MM.1S (cell line): Measurements from ENCODE around the gene CBFA2T3.

Experiments
- DNase-seq: peaks from one replicate; pipeline ENCODE4 v3.0.0-alpha.2; 2015
- H2AFZ ChIP-seq: fragments of 300-600 bp; sonication (generic); 2 replicates; pipeline ENCODE4 v1.6.0; 2016; ENCODE audit warnings: antibody characterized with exemption, low read length
- H3F3A ChIP-seq: fragments of 300-600 bp; sonication (generic); 2 replicates; pipeline ENCODE4 v1.6.1; 2016; ENCODE audit warnings: mild to moderate bottlenecking, antibody characterized with exemption, low read length, moderate library complexity, mixed read lengths; ENCODE audit not compliant: insufficient read depth
- H3K27ac ChIP-seq: fragments of 300-600 bp; sonication (generic); 2 replicates; pipeline ENCODE4 v1.5.1; 2016; ENCODE audit warnings: mild to moderate bottlenecking, low read length
- H3K27me3 ChIP-seq: fragments of 300-600 bp; sonication (generic); replicated peaks from 2 replicates; pipeline ENCODE4 v1.6.0; 2016; ENCODE audit warnings: low read length; ENCODE audit not compliant: insufficient read depth
- H3K36me3 ChIP-seq: fragments of 300-600 bp; sonication (generic); replicated peaks from 2 replicates; pipeline ENCODE4 v1.6.1; 2016; ENCODE audit warnings: mild to moderate bottlenecking, low read length, mixed read lengths; ENCODE audit not compliant: insufficient read depth
- H3K4me1 ChIP-seq: fragments of 300-600 bp; sonication (generic); 2 replicates; pipeline ENCODE4 v1.6.1; 2016; ENCODE audit warnings: low read length, mixed read lengths
- H3K4me2 ChIP-seq: fragments of 300-600 bp; sonication (generic); 2 replicates; pipeline ENCODE4 v1.6.0; 2016; ENCODE audit warnings: low read depth, low read length
- H3K4me3 ChIP-seq: fragments of 300-600 bp; sonication (generic); 2 replicates; pipeline ENCODE4 v1.5.1; 2016; ENCODE audit warnings: low read length, mixed read lengths
- H3K79me2 ChIP-seq: fragments of 300-600 bp; sonication (generic); 2 replicates; pipeline ENCODE4 v1.6.1; 2016; ENCODE audit warnings: mixed run types, low read length, mixed read lengths
- H3K9ac ChIP-seq: fragments of 300-600 bp; sonication (generic); 2 replicates; pipeline ENCODE4 v1.6.1; 2016; ENCODE audit warnings: low read length, mixed read lengths
- H3K9me2 ChIP-seq: fragments of 300-600 bp; sonication (generic); replicated peaks from 2 replicates; pipeline ENCODE4 v1.6.1; 2016; ENCODE audit warnings: mild to moderate bottlenecking, low read length, mixed read lengths; ENCODE audit not compliant: insufficient read depth
- H3K9me3 ChIP-seq: fragments of 300-600 bp; sonication (generic); replicated peaks from 2 replicates; pipeline ENCODE4 v1.6.1; 2016; ENCODE audit warnings: mild to moderate bottlenecking, low read length, mixed read lengths; ENCODE audit not compliant: insufficient read depth
- H4K20me1 ChIP-seq: fragments of 300-600 bp; sonication (generic); 2 replicates; pipeline ENCODE4 v1.6.1; 2016; ENCODE audit warnings: mild to moderate bottlenecking, low read length, moderate library complexity, mixed read lengths; ENCODE audit not compliant: insufficient read depth
- EZH2 ChIP-seq: fragments of 300-600 bp; sonication (generic); optimal IDR thresholded peaks from 2 replicates; pipeline ENCODE3; 2017; ENCODE audit warnings: low read depth, mild to moderate bottlenecking, antibody characterized with exemption, low read length, mixed read lengths
- EZH2phosphoT487 ChIP-seq: fragments of 300-600 bp; sonication (generic); IDR thresholded peaks from 2 replicates; pipeline ENCODE4 v1.6.1; 2018; ENCODE audit warnings: antibody characterized with exemption, low read length
- TF ChIP-seq, protein P1 (sequence below): fragments of 300-600 bp; sonication (generic); IDR thresholded peaks from 2 replicates; pipeline ENCODE4 v1.5.1; 2016; ENCODE audit warnings: antibody characterized with exemption, low read length, mixed read lengths

The CBFA2T3 gene

GRCh38 chr16:88909431-88910210, 67.4 kb downstream of the CBFA2T3 start:
- no peak overlapping the region for H2AFZ ChIP-seq
- peaks cover 85% of the 10 kb centered on the region for H3K79me2 ChIP-seq
- H3F3A ChIP-seq, result no peaks in the 10 kb centered on the region
- H3K4me2 ChIP-seq, result no peak overlapping the region
- H3K4me3 ChIP-seq, result no peak overlapping the region
- H3K4me1 ChIP-seq, result no peaks in the 10 kb centered on the region
- no peaks in the 10 kb centered on the region for H3K36me3 ChIP-seq
- H3K27ac ChIP-seq, result no peak overlapping the region
- no peaks in the 10 kb centered on the region for H3K27me3 ChIP-seq
- H3K9me2 ChIP-seq, result no peaks in the 10 kb centered on the region
- TF ChIP-seq EZH2, result no peak
- TF ChIP-seq, protein P1, sequence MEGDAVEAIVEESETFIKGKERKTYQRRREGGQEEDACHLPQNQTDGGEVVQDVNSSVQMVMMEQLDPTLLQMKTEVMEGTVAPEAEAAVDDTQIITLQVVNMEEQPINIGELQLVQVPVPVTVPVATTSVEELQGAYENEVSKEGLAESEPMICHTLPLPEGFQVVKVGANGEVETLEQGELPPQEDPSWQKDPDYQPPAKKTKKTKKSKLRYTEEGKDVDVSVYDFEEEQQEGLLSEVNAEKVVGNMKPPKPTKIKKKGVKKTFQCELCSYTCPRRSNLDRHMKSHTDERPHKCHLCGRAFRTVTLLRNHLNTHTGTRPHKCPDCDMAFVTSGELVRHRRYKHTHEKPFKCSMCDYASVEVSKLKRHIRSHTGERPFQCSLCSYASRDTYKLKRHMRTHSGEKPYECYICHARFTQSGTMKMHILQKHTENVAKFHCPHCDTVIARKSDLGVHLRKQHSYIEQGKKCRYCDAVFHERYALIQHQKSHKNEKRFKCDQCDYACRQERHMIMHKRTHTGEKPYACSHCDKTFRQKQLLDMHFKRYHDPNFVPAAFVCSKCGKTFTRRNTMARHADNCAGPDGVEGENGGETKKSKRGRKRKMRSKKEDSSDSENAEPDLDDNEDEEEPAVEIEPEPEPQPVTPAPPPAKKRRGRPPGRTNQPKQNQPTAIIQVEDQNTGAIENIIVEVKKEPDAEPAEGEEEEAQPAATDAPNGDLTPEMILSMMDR, result no peak
- TF ChIP-seq EZH2phosphoT487, result no peak
- H4K20me1 ChIP-seq, result no peaks in the 10 kb centered on the region
- no peaks in the 10 kb centered on the region for H3K9me3 ChIP-seq
- DNase-seq, result no peak
- H3K9ac ChIP-seq, result no peak overlapping the region

DNA sequence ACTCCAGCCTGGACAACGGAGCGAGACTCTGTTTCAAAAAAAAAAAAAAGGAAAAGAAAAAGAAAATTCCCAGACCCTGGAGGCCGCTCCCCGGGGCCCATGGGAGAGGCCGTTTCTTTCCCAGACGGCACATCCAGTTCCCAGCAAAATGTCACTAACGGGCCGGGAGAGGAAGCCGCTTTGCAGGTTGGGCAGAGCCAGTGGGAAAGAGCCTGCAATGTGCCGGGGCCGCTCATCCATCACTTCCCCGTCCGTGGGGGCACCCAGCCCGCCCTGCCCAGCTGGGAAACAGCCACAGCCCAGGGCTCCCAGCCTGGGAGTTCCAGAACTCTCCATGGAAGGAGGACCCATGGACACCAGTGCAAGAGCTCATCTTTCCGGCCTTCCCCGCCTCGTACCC, 68.7 kb downstream of the CBFA2T3 start:
- Histone ChIP-seq H3K9ac (no peak overlapping the region), H2AFZ (no peak overlapping the region), H3K4me3 (no peak overlapping the region), H3K79me2 (peaks cover 72% of the 10 kb centered on the region), H3K4me1 (no peaks in the 10 kb centered on the region), H3K9me3 (no peaks in the 10 kb centered on the region), H3K27me3 (no peaks in the 10 kb centered on the region), H3F3A (no peaks in the 10 kb centered on the region), H4K20me1 (no peaks in the 10 kb centered on the region), H3K4me2 (no peak overlapping the region), H3K36me3 (no peaks in the 10 kb centered on the region), H3K9me2 (no peaks in the 10 kb centered on the region), H3K27ac (no peak overlapping the region)
- DNase-seq, result no peak
- no peak for TF ChIP-seq EZH2
- no peak for TF ChIP-seq EZH2phosphoT487
- TF ChIP-seq, protein P1, result no peak

- no peaks in the 10 kb centered on the region for H3K4me1 ChIP-seq
- H3K4me3 ChIP-seq, result no peak overlapping the region
- no peak overlapping the region for H2AFZ ChIP-seq
- H3K27ac ChIP-seq, result no peak overlapping the region
- no peaks in the 10 kb centered on the region for H3F3A ChIP-seq
- TF ChIP-seq, protein P1, result no peak
- no peak for TF ChIP-seq EZH2
- no peak for TF ChIP-seq EZH2phosphoT487
- no peak for DNase-seq
- no peaks in the 10 kb centered on the region for H3K36me3 ChIP-seq
- H4K20me1 ChIP-seq, result no peaks in the 10 kb centered on the region
- H3K79me2 ChIP-seq, result peaks cover 67% of the 10 kb centered on the region
- no peaks in the 10 kb centered on the region for H3K9me2 ChIP-seq
- no peak overlapping the region for H3K9ac ChIP-seq
- no peaks in the 10 kb centered on the region for H3K9me3 ChIP-seq
- no peaks in the 10 kb centered on the region for H3K27me3 ChIP-seq
- H3K4me2 ChIP-seq, result no peak overlapping the region
Measured at GRCh38 chr16:88907768-88908167, 69.2 kb downstream of the CBFA2T3 start.
